ENCODE data around the gene ATP5MC2. TPM values are rescaled to one million over a fixed set of nuclear protein-coding genes. Genes with fewer than 3 reads are reported as not detected.
"Not testable (repeated sequence)": the region's sequence is repeated elsewhere in the genome, so short reads cannot be mapped to it uniquely, and the experiment has no call there.

Gene ATP5MC2
- total RNA-seq, 1 donor from 2014 or later, result 596 TPM

DNA sequence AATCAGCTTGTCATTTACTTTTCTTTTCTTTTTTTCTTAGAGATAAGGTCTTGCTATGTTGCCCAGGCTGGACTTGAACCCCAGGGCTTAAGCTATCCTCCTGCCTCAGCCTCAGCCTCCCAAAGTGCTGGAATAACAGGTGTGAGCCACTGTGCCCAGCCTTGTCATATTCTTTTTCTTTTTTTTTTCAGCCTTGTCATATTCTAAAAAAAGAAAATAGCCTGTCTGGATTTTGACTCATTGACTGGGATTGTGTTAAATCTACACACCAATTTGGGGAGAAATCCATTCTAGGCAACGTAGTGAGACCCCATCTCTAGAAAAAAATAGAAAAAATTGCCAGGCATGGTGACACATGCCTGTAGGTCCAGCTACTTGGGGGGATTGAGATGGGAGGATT is 24.1 kb downstream of the ATP5MC2 start:
- Mint-ChIP-seq H3K27me3 (ENCODE audit: low read depth) (no peaks in the 10 kb centered on the region), H3K4me1 (peaks cover 2% of the 10 kb centered on the region), H3K4me3 (no peak overlapping the region), H3K27ac (ENCODE audit: unreplicated experiment) (no peak overlapping the region), H3K9me3 (no peaks in the 10 kb centered on the region), H3K36me3 (ENCODE audit: low read depth) (peaks cover under 1% of the 10 kb centered on the region)
- no peak for DNase-seq (ENCODE audit: low read depth, low spot score)
- TF ChIP-seq, protein P1, sequence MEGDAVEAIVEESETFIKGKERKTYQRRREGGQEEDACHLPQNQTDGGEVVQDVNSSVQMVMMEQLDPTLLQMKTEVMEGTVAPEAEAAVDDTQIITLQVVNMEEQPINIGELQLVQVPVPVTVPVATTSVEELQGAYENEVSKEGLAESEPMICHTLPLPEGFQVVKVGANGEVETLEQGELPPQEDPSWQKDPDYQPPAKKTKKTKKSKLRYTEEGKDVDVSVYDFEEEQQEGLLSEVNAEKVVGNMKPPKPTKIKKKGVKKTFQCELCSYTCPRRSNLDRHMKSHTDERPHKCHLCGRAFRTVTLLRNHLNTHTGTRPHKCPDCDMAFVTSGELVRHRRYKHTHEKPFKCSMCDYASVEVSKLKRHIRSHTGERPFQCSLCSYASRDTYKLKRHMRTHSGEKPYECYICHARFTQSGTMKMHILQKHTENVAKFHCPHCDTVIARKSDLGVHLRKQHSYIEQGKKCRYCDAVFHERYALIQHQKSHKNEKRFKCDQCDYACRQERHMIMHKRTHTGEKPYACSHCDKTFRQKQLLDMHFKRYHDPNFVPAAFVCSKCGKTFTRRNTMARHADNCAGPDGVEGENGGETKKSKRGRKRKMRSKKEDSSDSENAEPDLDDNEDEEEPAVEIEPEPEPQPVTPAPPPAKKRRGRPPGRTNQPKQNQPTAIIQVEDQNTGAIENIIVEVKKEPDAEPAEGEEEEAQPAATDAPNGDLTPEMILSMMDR (conservative IDR thresholded peaks at IDR 0.05), result no peak

DNA sequence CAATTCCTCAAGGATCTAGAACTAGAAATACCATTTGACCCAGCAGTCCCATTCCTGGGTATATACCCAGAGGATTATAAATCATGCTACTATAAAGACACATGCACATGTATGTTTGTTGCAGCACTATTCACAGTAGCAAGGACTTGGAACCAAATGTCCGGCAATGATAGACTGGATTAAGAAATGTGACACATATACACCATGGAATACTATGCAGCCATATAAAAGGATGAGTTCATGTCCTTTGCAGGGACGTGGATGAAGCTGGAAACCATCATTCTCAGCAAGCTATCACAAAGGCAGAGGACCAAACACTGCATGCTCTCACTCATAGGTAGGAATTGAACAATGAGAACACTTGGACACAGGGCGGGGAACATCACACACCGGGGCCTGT is 29.6 kb downstream of the ATP5MC2 start:
- not testable (repeated sequence) for H3K27me3 Mint-ChIP-seq (ENCODE audit: low read depth); H3K4me3 Mint-ChIP-seq; H3K4me1 Mint-ChIP-seq; H3K36me3 Mint-ChIP-seq (ENCODE audit: low read depth); H3K27ac Mint-ChIP-seq (ENCODE audit: unreplicated experiment); H3K9me3 Mint-ChIP-seq; DNase-seq (ENCODE audit: low read depth, low spot score)

DNA sequence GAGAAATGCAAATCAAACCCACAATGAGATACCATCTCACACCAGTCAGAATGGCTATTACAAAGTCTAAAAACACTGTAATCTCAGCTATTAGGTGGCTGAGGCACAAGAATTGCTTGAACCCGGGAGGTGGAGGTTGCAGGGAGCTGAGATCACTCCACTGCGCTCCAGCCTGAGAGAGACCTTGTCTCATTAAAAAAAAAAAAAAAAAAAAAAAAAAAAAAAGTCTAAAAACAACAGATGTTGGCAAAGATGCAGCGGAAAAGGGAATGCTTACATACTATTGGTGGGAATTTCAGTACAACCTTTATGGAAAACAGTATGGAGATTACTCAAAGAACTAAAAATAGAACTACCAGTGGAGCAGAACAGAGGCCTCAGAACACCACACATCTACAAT is 30.7 kb downstream of the ATP5MC2 start:
- Mint-ChIP-seq H3K4me1 (no peaks in the 10 kb centered on the region), H3K9me3 (peaks cover 3% of the 10 kb centered on the region), H3K4me3 (no peak overlapping the region), H3K36me3 (ENCODE audit: low read depth) (no peaks in the 10 kb centered on the region), H3K27me3 (ENCODE audit: low read depth) (no peaks in the 10 kb centered on the region), H3K27ac (ENCODE audit: unreplicated experiment) (no peak overlapping the region)
- no peak for DNase-seq (ENCODE audit: low read depth, low spot score)
- TF ChIP-seq, protein P1 (conservative IDR thresholded peaks at IDR 0.05), result no peak

DNA sequence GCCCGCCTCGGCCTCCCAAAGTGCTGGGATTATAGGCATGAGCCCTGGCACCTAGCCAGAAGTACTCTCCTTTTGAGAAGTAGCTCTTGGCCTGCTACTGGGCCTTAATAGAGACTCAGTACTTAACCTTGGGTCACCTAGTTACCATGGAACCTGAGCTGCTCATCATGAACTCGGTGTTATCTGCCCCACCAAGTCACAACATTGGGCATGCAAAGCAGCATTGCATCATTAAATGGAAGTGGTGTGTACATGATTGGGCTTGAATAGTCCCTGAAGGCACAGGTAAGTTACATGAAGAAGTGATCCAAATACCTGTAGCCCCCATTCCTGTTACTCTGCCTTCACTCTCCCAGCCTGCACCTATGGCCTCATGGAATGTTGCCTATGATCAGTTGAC is 31.8 kb downstream of the ATP5MC2 start:
- no peaks in the 10 kb centered on the region for H3K4me1 Mint-ChIP-seq

DNA sequence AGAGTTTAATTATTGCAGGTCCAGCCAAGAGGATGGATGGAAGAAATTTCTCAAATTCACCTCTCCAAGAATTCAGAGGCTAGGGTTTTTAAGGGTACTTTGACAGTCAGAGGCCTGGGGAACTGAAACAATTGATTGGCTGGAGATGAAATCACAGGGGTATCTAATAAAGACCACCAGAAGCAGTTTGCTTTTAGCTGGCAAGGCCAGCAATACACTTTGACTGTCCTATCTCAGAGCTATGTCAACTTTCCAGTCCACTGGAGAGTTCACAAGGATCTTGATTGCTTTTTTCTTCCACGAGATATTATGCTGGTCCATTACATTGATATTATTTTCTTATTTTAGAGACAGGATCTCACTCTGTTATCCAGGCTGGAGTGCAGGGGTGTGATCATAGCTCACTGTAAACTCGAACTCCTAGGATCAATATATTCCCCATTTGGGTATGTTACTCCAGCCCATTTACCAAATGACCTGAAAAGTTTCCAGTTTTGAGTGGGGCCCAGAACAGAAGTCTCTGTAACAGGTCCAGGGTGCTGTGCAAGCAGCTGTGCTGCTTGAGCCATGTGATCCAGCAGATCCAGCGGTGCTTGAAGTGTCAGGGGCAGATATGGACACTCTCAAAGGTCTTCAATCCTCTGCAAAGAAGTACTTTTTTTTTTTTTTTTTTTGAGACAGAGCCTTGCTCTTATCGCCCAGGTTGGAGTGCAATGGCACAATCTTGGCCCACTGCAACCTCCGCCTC is 32.5 kb downstream of the ATP5MC2 start:
- TF ChIP-seq, protein P1 (conservative IDR thresholded peaks at IDR 0.05), result no peak
- Mint-ChIP-seq H3K36me3 (ENCODE audit: low read depth) (no peaks in the 10 kb centered on the region), H3K4me1 (no peaks in the 10 kb centered on the region), H3K4me3 (no peak overlapping the region), H3K9me3 (peaks cover 3% of the 10 kb centered on the region), H3K27ac (ENCODE audit: unreplicated experiment) (no peak overlapping the region), H3K27me3 (ENCODE audit: low read depth) (no peaks in the 10 kb centered on the region)
- DNase-seq (ENCODE audit: low read depth, low spot score), result no peak

More for the DNA sequence above, 31.8 kb downstream of the ATP5MC2 start:
- H3K4me3 Mint-ChIP-seq, result no peak overlapping the region
- H3K27me3 Mint-ChIP-seq (ENCODE audit: low read depth), result no peaks in the 10 kb centered on the region
- H3K27ac Mint-ChIP-seq (ENCODE audit: unreplicated experiment), result no peak overlapping the region
- no peaks in the 10 kb centered on the region for H3K36me3 Mint-ChIP-seq (ENCODE audit: low read depth)
- no peak for DNase-seq (ENCODE audit: low read depth, low spot score)
- H3K9me3 Mint-ChIP-seq, result peaks cover 3% of the 10 kb centered on the region
- TF ChIP-seq, protein P1 (conservative IDR thresholded peaks at IDR 0.05), result no peak

DNA sequence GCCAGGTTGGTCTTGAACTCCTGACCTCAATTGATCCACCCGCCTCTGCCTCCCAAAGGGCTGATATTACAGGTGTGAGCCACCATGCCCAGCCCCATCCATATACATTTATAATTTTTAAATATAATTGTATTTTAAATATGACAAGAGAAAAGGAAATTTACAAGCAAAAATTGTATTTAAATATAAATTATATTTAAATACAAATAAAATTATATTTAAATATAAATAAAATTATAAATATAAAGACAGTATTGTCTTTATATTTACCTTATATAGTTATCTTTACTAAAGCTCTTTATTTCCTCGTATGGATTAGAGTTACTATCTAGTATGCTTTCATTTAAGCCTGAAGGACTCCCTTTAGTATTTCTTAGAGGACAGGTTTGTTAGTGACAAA is 37.8 kb downstream of the ATP5MC2 start:
- H3K4me3 Mint-ChIP-seq, result no peak overlapping the region
- H3K36me3 Mint-ChIP-seq (ENCODE audit: low read depth), result no peaks in the 10 kb centered on the region
- H3K27ac Mint-ChIP-seq (ENCODE audit: unreplicated experiment), result no peak overlapping the region
- TF ChIP-seq, protein P1 (conservative IDR thresholded peaks at IDR 0.05), result no peak
- no peaks in the 10 kb centered on the region for H3K9me3 Mint-ChIP-seq
- no peaks in the 10 kb centered on the region for H3K27me3 Mint-ChIP-seq (ENCODE audit: low read depth)
- no peak for DNase-seq (ENCODE audit: low read depth, low spot score)
- no peaks in the 10 kb centered on the region for H3K4me1 Mint-ChIP-seq

All from neural crest cell (in vitro differentiated cells).